ENCODE measurements around the gene LTA4H.
"Not testable (repeated sequence)": the region's sequence is repeated elsewhere in the genome, so short reads cannot be mapped to it uniquely, and the experiment has no call there.

The LTA4H gene

GRCh38 chr12:96035283-96036236 lies at the start of gene LTA4H:
Gene LTA4H, minus strand, starts transcription at chr12:96035587. Its CDS starts 68 bp downstream, at chr12:96035519.
- DNase-seq (ENCODE audit: low read depth in 2 of 2), result peak; percentile 91

DNA sequence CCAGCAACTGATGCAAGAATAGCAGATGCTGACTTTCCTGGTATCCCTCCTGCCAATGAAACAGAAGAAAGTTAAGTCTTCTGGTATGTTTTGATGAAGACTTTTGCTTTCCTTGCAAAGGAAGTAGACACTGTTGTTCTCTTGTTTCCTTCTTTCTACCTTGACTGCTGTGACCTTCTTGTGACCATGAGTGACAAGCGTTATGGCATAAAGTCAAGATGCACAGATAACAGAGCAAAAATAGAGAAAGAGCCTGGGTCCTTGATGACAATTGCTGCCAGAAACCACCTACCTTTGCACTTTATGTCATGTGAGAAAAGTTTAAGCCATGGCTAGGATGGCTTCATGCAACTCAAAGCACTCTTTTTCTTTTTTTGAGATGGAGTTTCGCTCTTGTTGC lies 49.2 kb upstream of the LTA4H start:
- DNase-seq (ENCODE audit: low read depth in 2 of 2), result no peak

GRCh38 chr12:96083020-96083719 lies 47.8 kb upstream of the LTA4H start:
- DNase-seq (ENCODE audit: low read depth in 2 of 2), result no peak

DNA sequence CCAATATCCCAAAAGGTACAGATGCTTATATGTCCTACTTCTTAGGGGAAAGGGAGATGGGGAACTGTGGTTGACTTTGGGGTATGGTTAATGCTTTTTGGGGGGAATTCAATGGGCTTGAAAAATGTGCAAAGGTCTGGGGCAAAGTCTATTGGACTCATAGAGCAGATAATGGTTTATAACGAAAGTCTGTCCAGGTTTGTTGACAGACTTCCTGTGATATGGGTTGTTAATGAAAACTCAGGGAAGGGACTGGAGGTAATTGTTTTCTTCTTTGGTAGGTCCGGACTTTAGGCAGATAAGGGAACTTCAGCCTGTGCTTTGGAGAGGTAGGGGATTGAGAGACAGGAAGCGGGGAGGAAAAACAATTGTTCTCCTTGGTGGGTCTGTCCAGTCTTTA lies 46.2 kb upstream of the LTA4H start:
- DNase-seq (ENCODE audit: low read depth in 2 of 2), result no peak

GRCh38 chr12:96078231-96079135 lies 43.1 kb upstream of the LTA4H start:
- DNase-seq (ENCODE audit: low read depth in 2 of 2), result no peak

GRCh38 chr12:96077081-96077480 lies 41.7 kb upstream of the LTA4H start:
- no peak for DNase-seq (ENCODE audit: low read depth in 2 of 2)

GRCh38 chr12:96075560-96075959 lies 40.2 kb upstream of the LTA4H start:
- DNase-seq (ENCODE audit: low read depth in 2 of 2), result no peak

GRCh38 chr12:96073346-96074330 lies 38.3 kb upstream of the LTA4H start:
- DNase-seq (ENCODE audit: low read depth in 2 of 2), result no peak

- DNase-seq (ENCODE audit: low read depth in 2 of 2), result no peak
These were observed 35.4 kb upstream of the LTA4H start for GRCh38 chr12:96070670-96071279.

DNA sequence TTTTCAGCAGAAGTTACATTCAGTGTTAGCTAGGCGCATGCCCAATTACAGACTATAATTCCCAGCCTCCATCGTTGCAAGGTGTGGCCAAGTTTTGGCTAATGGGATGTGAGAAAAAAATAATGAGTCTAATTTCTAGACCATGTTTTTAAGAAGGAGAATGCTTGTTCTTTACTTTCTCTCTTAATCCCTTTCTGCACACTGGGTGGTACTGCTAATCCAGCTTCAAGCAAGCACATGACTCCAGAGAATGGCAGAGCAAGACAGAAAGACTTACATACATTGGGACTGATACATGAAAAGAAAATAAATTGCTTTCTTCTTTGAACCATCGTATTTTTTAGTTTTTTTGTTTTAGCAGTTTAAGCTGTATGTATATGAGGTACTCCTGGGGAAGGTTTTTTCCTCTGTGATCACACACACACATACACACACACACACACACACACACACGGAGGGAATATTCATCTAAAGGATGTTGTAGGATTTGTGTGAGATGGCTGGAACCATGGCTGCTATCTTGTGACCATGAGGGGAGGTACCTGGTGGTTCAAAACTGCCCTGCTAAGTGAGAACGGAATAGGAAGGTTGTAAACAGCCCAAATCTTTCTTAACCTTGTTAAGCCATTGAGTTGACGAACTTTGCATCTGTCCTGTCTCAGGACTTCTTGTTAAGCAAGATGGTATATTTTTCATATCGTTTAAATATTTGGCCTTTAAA lies 34.3 kb upstream of the LTA4H start:
- no peak for DNase-seq (ENCODE audit: low read depth in 2 of 2)

GRCh38 chr12:96068636-96069035 lies 33.2 kb upstream of the LTA4H start:
- no peak for DNase-seq (ENCODE audit: low read depth in 2 of 2)

GRCh38 chr12:96068111-96068510 lies 32.7 kb upstream of the LTA4H start:
- DNase-seq (ENCODE audit: low read depth in 2 of 2), result no peak

DNA sequence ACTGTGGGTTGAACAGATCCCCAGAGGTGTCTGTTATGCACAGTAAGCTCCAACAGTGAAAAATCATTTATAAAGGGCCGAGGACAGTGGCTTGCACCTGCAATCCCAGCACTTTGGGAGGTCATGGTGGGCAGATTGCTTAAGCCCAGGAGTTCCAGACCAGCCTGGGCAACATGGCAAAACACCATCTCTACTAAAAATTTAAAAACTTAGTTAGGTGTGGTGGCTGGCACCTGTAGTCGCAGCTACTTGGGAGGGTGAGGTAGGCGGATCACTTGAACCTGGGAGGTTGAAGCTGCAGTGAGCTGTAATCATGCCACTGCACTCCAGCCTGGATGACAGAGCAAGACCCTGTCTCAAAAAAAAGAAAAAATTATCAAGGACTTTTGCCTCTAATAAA lies 30.4 kb upstream of the LTA4H start:
- not testable (repeated sequence) for DNase-seq (ENCODE audit: low read depth in 2 of 2)

- DNase-seq (ENCODE audit: low read depth in 2 of 2), result no peak
These were observed 29.6 kb upstream of the LTA4H start for GRCh38 chr12:96064966-96065365.

GRCh38 chr12:96064271-96064670 lies 28.9 kb upstream of the LTA4H start:
- DNase-seq (ENCODE audit: low read depth in 2 of 2), result no peak

DNA sequence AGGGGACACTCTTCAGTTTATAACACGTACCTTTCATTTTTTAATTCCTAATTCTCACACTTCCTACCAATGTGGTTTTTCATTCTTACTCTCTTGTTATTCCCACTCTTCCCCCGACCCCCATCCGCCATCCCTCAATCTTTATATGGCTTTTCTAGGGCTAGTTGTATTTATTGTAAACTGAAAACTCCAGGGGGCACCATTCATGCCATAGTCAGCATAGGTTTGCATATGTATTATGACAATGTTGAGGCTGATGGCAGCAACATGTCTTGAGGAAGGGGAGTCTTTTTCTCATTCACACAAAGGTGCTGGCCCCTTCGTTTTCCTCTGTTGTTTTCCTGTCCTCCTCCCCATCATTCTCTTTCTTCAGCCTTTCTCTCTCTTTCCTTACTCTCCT lies 27.7 kb upstream of the LTA4H start:
- DNase-seq (ENCODE audit: low read depth in 2 of 2), result no peak

DNA sequence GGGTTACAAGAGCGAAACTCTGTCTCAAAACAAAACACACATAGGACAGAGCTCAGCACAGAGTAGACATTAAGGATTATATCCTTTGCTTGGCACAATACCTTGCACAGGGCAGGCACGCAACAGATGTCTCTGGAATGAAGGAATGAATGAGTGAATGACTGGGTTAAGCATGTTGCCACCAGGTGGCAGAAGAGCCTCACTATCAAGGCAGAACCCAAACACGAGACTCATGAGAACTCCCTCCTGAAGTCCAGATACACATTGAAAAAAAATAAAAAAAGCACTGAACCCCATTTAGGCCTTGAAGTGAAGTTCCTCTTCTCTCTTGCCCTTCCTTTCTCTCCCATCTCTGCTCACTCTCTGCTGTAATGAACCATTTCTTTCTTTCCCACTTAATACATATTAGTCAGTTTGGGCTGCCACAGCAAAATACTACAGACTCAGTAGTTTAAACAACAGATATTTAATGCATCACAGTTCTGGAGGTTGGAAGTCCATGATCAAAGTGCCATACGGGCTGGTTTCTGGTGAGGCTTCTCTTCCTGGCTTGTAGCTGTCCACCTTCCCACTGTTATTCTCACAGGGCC lies 26.6 kb upstream of the LTA4H start:
- peak; percentile 42 to 49 for DNase-seq (ENCODE audit: low read depth in 2 of 2)

DNA sequence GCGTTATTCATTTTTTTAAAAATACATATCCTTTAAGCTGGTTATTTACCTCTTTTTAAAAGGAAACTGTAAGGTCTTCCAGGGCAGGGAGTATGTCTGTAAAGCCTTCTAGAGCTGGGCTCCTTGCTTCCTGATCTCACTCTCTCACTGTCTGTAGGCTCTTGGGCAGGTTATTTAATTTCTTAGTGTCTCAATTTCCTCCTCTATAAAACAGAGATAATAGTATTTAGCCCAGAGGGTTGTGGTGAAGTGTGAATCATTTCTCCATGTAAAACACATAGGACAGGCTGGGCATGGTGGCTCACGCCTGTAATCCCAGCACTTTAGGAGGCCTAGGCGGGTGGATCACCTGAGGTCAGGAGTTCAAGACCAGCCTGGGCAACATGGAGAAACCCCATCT lies 25.9 kb upstream of the LTA4H start:
- no peak for DNase-seq (ENCODE audit: low read depth in 2 of 2)

DNA sequence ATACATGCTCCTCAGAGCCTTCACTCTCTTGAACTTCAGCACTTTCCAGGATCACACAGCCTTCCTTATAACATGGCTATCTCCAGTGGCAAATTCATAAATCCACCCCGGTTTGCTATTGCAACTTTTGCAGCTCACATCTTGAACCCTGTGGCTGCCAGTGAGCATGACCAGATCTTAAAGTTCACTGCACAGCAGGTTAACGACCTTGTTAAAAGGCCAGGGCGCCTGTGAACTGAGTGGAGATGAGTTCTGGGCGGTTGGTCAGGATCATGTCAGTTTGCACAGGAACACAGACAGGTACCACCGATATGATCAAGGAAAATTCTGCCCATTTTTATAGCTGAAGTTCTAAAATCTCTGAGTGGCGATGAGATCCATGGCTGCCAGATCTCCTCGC lies 24.7 kb upstream of the LTA4H start:
- DNase-seq (ENCODE audit: low read depth in 2 of 2), result no peak
